GM04503 (cell line): ENCODE measurements around the gene CMSS1.
A peak's percentile ranks its signal among the peaks of the same experiment; 100 is the strongest.

Source experiments
- DNase-seq: peaks from one replicate; pipeline ENCODE4 v3.0.0-alpha.2; 2012; ENCODE audit warnings: low read depth

Gene CMSS1

GRCh38 chr3:99903869-99904268 is 86.2 kb downstream of the CMSS1 start:
- DNase-seq: no peak

- DNase-seq: no peak
These were observed 90.4 kb downstream of the CMSS1 start for GRCh38 chr3:99907959-99908544.

- no peak for DNase-seq
These were observed 92.2 kb downstream of the CMSS1 start for GRCh38 chr3:99909714-99910495.

GRCh38 chr3:99910752-99911290 is 93.2 kb downstream of the CMSS1 start:
- DNase-seq: no peak

GRCh38 chr3:99911433-99911832 is 93.8 kb downstream of the CMSS1 start:
- no peak for DNase-seq

- no peak for DNase-seq
These were observed 98.3 kb downstream of the CMSS1 start for GRCh38 chr3:99915906-99916432.

GRCh38 chr3:99918715-99919114 is 101.1 kb downstream of the CMSS1 start:
- DNase-seq: no peak

GRCh38 chr3:99919694-99920093 is 102.0 kb downstream of the CMSS1 start:
- no peak for DNase-seq

GRCh38 chr3:99920481-99921376 is 103.1 kb downstream of the CMSS1 start:
- no peak for DNase-seq

GRCh38 chr3:99921377-99921695 is 103.7 kb downstream of the CMSS1 start:
- DNase-seq: no peak

- DNase-seq: no peak
These were observed 104.3 kb downstream of the CMSS1 start for GRCh38 chr3:99921986-99922385.

GRCh38 chr3:99923873-99924272 is 106.2 kb downstream of the CMSS1 start:
- no peak for DNase-seq

GRCh38 chr3:99925584-99926230 is 108.0 kb downstream of the CMSS1 start:
- peak; percentile 65 for DNase-seq

GRCh38 chr3:99927671-99928457 is 110.2 kb downstream of the CMSS1 start:
- DNase-seq: no peak

- no peak for DNase-seq
These were observed 111.4 kb downstream of the CMSS1 start for GRCh38 chr3:99928771-99929744.

GRCh38 chr3:99929745-99930139 is 112.1 kb downstream of the CMSS1 start:
- DNase-seq: no peak

- DNase-seq: no peak
These were observed 113.4 kb downstream of the CMSS1 start for GRCh38 chr3:99931059-99931458.

GRCh38 chr3:99933971-99934750 is 116.5 kb downstream of the CMSS1 start:
- no peak for DNase-seq
